Epidermal melanocyte (primary cell): ENCODE results near the gene ANP32A.
A peak's percentile ranks its signal among the peaks of the same experiment; 100 is the strongest.

Source experiments
- DNase-seq: peaks from one replicate; pipeline ENCODE4 v3.0.0; 2011; ENCODE audit warnings: low spot score; ENCODE audit not compliant: insufficient read length

Gene ANP32A

GRCh38 chr15:68798346-68799094 lies 22.2 kb downstream of the ANP32A start:
- DNase-seq, result no peak

GRCh38 chr15:68797599-68798345 lies 22.9 kb downstream of the ANP32A start:
- DNase-seq, result no peak

GRCh38 chr15:68797191-68797590 lies 23.5 kb downstream of the ANP32A start:
- DNase-seq, result no peak

GRCh38 chr15:68796576-68796975 lies 24.1 kb downstream of the ANP32A start:
- DNase-seq, result no peak

- DNase-seq, result peak; percentile 55
Measured at GRCh38 chr15:68795298-68795848, 25.3 kb downstream of the ANP32A start.

- no peak for DNase-seq
Measured at GRCh38 chr15:68794863-68795262, 25.8 kb downstream of the ANP32A start.

- no peak for DNase-seq
Measured at GRCh38 chr15:68794307-68794706, 26.4 kb downstream of the ANP32A start.

GRCh38 chr15:68793776-68794175 lies 26.9 kb downstream of the ANP32A start:
- DNase-seq, result no peak

GRCh38 chr15:68792901-68793766 lies 27.6 kb downstream of the ANP32A start:
- no peak for DNase-seq

GRCh38 chr15:68791431-68792283 lies 29.0 kb downstream of the ANP32A start:
- DNase-seq, result no peak

- no peak for DNase-seq
Measured at GRCh38 chr15:68790910-68791309, 29.8 kb downstream of the ANP32A start.

GRCh38 chr15:68790242-68790575 lies 30.5 kb downstream of the ANP32A start:
- DNase-seq, result no peak

GRCh38 chr15:68789534-68790241 lies 31.0 kb downstream of the ANP32A start:
- DNase-seq, result peak; percentile 31

- DNase-seq, result no peak
Measured at GRCh38 chr15:68789091-68789490, 31.6 kb downstream of the ANP32A start.

- DNase-seq, result no peak
Measured at GRCh38 chr15:68788264-68788624, 32.5 kb downstream of the ANP32A start.

- no peak for DNase-seq
Measured at GRCh38 chr15:68787609-68788263, 33.0 kb downstream of the ANP32A start.

GRCh38 chr15:68786753-68787152 lies 33.9 kb downstream of the ANP32A start:
- DNase-seq, result peak; percentile 6

GRCh38 chr15:68785541-68785940 lies 35.2 kb downstream of the ANP32A start:
- DNase-seq, result peak; percentile 3

GRCh38 chr15:68784206-68784605 lies 36.5 kb downstream of the ANP32A start:
- peak; percentile 3 for DNase-seq
